NCI-H526 (cell line): ENCODE data around the gene TIMM9.
"Not testable (repeated sequence)": the region's sequence is repeated elsewhere in the genome, so short reads cannot be mapped to it uniquely, and the experiment has no call there.

Experiments used
- DNase-seq, 2 experiments: peaks; one replicate each; lab custom pipeline; 2025; lab: John Stamatoyannopoulos, UW

Gene TIMM9, protein sequence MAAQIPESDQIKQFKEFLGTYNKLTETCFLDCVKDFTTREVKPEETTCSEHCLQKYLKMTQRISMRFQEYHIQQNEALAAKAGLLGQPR

DNA sequence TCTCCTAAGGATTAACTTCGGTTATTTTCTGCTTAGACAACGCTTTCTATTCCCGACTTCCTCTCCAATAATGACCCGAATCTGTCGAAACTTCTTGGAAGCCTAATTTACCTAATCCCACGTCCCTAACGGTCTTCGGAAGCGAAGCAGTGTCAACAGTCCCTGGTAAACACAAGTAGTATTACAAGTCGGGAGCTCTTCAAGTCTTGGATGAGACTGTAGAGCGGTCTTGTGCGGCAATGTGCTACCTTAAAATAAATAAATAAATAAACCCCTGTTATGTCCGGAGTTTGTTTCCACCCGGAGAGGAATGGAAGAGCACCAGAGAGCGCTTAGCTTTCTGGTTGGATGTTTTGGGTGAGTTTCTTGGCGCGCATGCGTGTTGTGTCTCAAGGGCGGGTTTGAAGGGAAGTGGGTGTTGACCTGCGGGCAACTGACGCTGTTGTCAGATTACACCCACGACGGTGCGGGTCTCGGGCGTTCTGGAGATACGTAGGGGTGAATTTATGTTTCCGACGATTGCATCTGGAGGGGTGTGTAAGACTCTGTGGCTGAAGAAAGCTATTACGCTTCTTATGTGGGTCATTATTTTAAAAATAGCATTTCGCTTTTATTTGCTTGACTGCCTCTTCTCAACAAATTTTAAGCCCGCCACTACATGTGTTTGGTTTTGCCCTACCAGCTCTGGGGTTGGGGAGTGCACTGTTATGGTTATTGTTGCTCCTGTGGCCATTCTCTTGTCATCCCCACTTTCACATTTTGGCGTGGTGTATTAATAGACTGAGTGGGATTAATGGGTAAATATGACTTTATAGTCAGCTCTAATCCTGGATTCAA is at the start of gene TIMM9, which contains the start of gene KIAA0586:
TIMM9 (minus strand) TSS at position 251 of the 837 bp plus-strand sequence. CDS start 15,586 bp downstream, outside the sequence.
KIAA0586 (plus strand) TSS at position 439 of the 837 bp plus-strand sequence. CDS start 546 bp downstream, outside the sequence.
- DNase-seq, result peak; percentile 98

DNA sequence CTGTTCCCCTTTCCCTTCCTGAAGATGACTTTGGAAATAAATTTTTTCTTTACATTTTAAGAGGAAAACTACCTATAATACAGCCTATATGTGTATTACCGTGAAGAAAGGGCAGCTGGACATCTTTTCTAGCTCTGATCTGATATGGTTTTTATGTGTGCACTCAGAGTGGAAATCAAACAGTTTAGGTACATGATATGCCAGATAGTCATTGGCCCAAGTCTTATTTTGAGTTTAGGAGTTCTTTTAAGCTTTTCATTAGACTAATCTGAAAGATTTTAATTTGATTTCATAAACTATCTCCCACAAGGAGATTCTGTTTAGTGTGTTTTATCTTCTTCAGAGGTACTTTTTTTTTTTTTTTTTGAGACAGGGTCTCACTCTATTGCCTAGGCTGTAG is 49.0 kb upstream of the TIMM9 start:
- DNase-seq, result no peak

DNA sequence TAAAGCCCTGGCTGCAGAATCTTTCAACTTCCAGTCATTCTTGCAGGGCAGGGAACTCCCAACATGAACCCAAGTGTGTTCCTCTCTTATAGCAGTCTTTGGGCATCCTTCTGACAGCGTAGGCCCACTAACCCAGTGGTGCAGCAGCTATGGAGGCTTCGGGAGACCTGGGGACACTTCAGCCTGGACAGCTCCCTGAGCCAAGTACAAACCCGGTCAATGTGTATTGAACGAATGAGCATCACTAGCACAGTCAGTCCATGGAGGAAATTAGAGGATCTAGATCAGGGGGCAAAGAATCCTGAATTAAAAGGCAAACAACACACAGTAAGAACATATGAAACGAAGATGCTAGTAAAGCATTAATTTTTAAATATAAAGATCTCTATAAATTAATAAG is 42.0 kb upstream of the TIMM9 start:
- DNase-seq, result no peak

DNA sequence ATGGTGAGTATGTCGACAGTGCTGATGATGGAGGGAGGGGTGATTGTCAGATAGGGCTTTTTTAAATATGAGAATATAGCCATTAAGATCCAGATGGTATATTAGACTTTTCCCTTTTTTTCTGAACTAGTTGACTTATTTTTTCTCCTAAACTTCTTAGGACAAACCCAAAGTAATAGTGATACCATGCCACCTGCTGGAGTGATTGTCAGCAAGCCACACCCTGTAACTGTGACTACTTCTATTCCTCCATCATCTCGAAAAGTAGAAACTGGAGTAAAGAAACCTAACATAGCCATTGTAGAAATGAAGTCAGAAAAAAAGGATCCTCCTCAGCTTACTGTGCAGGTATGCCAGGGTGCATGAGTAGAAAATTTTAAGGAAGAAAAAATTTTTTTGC is 40.2 kb upstream of the TIMM9 start:
- DNase-seq, result no peak

DNA sequence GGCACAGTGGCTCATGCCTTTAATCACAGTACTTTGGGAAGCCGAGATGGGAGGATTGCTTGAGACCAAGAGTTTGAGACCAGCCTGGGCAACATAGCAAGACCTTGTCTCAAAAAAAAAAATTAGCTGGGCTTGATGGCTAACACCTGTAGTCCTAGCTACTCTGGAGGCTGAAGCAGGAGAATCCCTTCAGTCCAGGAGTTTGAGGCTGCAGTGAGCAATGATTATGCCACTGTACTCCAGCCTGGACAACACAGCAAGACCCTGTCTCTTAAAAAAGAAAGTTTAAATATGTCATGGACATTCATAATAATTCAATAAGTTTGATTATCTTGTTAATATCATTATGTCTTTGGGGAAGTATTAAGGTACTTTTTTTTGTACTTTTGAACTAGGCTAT is 39.1 kb upstream of the TIMM9 start:
- no peak for DNase-seq

DNA sequence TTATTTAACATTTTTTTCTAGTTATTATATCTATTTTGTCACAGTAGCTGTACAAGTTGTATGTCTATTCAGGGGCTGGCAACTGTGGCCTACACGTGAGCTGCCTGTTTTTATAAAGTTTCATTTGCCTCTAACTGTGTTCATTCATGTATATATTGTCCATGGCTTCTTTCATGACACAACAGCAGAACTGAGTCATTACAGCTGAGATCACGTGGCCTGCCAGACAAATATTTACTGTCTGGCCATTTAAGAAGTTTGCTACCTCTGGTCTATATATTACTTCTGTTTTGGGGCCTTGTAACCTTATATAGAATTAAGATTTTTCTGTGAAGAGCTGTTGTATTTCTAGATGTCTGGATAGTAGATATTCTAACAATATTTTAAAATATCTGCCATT is 38.1 kb upstream of the TIMM9 start:
- DNase-seq, result no peak

DNA sequence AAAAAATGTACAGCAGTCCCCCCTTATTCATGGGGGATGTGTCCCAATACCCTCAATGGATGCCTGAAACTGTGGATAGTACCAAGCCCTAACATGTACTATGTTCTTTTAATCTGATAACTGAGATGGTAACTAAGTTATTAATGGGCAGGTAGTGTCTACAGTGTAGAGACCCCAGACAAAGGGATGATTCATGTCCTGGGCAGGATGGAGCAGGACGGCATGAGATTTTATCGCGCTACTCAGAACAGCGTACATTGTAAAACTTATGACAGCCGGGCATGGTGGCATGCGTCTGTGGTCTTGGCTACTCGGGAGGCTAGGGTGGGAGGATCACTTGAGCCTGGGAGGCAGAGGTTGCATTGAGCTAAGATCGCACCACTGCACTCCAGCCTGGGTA is 37.3 kb upstream of the TIMM9 start:
- DNase-seq, result no peak

DNA sequence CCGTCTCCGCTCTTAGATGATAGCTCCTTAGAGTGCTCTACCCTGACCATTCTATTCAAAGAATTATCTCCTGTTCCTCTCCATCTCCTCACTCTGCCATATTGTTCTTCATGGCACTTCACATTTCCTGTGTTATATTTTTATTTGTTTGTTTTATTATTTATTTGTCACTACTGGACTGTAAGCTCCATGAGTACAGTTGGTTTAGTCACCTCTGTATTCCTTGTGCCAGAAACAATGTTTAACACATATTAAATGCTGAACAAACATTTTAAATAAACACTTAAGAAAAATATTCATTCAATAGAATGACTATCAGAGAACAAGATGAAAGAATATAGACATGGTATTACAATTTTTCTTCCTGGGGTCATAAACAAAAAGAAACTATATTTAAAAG is 35.8 kb upstream of the TIMM9 start:
- DNase-seq, result no peak

DNA sequence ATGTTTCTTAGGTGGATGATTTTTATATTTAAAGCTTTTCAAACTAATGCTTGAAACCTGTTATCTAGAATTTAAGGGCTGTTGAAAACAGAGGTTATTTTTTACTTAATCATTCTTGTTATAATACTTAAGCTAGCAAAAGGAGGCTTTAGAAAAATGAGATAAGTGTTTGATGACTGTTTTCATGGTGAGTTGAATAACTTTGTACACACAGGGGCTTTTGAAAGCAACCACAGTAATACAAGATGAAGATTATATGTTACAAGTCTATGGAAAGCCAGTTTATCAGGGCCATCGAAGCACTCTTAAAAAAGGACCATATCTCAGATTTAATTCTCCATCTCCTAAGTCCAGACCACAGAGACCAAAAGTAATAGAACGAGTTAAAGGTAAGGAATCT is 33.4 kb upstream of the TIMM9 start:
- no peak for DNase-seq

DNA sequence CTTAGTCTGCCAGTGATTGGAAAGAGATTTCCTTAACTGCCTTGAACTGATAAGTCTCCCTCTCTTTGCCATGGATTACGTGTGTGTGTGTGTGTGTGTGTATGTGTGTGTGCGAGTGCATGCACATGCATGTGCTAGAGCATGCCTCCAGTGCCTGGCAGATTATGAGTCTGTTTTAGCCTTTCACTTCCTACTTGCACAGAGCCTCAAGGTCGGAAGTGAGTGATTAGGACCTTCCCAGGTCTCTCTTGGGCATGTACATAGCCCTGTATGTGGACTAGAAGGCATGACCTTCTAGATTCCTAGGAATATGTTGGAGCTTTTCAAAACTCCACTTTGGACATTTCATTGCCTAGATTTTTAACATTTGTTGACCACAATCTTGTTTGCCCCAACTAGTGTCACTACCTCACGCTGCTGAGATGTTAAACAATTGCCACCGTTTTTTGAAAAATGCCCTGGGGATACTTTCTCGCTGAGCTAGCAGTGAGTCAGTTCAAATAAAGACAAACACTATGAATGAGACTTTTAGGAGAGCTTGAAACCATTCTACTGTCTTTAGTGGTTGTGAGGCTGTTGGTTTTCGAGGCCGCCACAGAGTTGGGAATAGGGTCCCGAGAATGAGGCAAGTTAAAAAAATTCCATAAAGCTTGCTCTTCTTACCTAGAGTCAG is 28.4 kb upstream of the TIMM9 start:
- DNase-seq, result no peak

DNA sequence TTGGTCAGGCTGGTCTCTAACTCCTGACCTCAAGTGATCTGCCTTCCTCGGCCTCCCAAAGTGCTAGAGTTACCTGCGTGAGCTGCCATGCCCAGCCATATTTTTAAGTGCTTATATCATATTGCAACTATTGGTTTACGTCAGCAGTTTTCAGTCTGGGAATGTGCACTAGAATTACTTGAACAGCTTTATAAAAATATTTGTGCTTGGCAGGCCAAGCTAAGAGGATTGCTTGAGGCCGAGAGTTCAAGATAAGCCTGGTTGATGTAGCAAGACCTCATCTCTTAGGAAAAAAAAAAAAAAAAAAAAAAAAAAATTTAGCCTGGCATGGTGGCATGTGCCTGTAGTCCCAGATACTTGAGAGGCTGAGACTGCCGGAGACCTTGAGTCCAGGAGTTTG is 17.3 kb upstream of the TIMM9 start:
- no peak for DNase-seq

DNA sequence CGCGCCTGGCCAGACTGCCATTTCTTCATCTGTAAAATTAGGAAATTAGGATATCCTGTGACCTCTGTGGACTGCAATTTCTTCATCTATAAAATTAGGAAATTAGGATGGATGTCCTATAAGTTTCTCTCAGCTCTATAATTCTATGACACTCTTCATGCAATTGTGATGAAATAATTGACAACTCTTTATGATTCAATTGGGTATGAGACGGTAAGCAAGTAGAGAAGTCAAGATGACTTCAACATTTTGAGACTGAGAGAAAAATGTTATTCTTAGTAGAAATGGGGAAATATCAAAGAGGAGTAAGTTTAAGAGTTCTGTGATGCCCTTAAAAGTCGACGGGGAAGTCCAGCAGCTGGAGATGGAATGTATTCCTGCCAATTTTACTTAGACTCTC is 12.1 kb upstream of the TIMM9 start:
- no peak for DNase-seq

DNA sequence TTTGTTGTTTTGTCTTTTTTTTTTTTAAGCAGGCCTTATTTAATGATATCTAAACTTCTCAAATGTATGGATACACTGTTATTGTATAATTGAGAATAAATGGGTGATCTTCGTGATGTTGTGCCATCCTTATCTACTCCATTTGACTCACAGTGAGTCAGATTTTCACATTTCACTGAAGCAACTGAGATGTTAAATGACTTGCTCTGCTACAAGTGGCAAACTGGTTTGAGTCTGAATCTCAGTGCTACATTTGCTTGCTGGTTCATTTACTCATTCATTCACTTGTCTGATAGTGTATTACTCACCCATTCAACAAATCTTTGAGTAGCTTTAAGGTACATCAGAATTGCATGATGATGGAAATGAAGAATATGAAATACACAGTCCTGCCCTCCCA is 2.8 kb upstream of the TIMM9 start:
- DNase-seq, result no peak

DNA sequence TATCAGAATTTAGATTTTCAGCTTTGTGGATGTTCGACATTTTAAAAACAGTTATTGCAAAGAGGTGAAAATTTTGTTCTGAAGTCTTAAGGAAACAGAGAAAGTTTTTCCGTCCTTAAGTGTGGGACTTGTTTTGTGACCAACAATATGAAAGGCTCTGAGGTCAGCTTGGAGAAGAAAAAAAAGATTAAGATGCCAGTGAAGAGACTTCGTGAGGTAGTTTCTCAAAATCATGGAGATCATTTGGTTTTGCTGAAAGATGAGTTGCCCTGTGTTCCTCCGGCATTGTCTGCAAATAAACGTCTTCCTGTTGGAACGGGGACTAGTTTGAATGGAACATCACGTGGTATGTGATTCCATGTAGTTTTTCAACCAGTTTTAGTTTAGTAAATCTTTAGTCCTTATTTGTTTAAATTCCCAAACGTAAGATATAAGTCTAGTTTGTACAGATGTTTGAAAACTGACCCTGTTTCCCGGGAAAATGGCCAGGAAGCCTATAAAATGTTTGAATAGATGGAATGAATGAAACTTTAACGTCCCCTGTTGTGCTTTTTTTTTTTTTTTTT is 870 bp upstream of the TIMM9 start:
- peak; percentile 44 to 56 for DNase-seq

DNA sequence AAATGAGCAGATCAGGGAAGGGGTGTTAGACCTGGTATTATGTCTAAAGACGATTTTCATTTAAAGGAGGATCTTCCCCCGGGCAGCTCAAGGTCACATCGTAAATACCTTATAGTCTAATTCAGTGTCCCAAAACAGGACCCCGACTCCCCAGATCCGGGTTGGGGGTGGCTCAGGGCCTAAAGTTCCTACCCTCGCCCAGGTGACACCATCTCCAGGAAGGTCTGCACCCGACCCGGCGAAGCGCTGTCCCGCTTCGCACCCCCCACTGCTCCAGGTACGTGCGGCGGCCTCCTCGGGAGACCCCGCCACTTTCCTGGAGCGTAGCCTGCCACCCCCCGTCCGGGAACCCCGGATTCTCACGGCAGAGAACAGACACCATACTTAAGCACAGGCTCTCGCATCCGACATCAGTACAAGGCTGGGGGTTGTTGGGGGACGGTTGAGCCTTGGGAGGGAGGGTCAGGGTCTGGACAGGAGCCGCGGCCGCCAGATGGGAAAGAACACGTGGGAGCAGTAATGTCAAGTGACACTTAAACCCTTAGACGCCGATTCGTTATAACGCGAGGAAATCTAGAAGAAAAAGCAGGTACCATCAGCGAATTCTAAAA is 556 bp downstream of the TIMM9 start:
- DNase-seq, result peak; percentile 70 to 80

DNA sequence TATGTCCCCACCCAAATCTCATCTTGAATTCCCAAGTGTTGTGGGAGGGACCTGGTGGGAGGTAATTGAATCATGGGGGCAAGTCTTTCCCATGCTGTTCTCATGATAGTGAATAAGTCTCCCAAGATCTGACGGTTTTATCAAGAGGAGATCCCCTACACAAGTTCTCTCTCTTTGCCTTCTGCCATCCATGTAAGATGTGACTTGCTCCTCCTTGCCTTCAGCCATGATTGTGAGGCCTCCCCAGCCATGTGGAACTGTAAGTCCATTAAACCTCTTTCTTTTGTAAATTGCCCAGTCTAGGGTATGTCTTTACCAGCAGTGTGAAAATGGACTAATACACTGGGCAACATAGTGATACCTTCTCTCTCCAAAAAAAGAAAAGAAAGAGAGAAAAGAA is 10.4 kb downstream of the TIMM9 start:
- DNase-seq, result not testable (repeated sequence)

DNA sequence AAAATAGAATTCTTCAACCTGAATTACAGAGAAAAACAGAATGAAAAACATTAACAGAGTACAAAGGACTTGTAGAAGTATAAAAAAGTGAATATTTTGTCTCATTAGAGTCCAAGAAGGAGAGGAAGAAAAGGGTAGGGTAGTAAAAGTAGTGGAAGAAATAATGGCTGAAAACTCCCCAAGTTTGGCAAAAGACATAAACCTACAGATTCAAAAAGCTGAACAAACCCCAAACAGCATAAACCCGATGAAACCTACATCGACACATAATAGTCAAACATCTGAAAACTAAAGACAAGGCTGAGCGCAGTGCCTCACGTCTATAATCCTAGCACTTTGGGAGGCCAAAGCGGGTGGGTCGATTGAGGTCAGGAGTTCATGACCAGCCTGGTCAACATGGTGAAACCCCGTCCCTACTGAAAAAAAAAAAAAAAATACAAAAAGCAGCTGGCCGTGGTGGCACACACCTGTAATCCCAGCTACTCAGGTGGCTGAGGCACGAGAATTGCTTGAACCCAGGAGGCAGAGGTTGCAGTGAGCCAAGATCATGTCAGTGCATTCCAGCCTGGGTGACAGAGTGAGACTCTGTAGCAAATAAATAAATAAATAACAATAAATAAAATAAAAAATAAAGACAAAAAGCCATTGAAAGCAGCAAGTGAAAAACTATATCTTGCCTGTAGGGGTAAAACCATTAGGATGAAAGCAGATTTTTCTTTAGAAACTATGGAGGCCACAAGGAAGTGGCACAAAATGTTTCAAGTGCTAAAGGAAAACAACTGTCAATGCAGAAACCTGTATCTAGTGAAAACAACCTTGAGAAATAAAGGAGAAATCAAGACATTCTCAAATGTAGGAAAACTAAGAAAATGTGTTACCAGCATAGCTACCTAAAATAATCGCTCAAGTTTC is 11.4 kb downstream of the TIMM9 start:
- no peak for DNase-seq

DNA sequence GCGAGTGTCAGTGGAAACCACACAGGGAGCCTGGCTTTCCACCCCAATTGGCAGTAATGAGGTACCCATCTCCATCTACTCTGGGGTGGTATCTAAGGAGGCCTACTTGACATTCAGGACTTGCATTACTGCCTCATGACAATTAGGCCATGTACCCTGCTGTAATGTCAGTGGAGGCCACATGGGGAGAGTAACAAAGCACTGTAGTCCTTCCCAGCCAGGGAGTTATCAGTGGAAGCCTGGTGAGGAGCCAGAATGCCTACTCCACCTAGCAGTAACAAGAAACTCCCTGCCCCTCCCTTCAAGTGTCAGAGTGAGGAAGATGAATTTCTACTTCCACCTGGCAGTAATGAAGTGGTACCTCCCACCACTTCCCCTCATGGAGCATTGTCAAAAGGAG is 12.5 kb downstream of the TIMM9 start:
- DNase-seq, result no peak

DNA sequence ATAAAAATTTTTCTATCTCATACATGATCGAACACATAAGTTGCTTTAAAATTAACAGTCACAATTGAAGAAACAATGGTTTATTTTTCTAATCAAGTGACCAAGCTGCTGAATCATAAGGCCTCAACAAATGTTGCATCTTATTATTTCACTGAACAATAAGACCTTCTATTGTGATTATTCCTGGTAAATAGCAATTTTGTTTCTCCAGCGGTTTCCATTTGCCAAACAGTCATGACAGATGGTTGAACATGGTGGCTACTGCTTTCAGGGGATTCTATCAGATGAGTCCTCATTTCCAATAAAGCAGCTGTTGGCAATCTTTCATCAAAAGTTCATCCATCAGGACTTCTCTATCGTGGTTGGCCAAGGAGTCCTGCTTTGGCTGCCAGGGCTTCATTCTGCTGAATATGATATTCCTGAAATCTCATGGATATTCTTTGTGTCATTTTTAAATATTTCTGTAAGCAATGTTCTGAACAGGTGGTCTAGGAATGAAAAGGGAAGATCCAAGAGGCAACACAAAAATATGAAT is 18.6 kb downstream of the TIMM9 start:
- DNase-seq, result no peak

DNA sequence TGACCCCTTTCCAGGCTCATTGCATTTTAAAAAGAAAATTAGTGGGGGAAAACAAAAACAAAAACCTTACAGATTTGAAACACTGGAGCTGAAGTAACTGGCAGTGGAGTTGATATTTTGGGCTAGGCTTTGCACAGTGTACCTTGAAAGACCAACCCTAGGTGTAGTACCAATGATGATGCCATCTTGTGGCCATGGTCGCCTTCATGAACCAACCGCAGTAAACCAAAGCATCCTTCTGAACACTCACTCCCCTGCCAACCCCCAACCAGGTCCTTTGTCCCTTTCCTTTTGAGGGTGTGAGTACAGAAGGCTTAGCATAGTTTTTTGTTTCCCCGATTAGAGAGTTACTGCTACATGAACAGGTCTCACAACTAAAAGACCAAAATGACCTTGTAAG is 25.7 kb downstream of the TIMM9 start:
- peak in 1 of 2 experiments; percentile 9 for DNase-seq

DNA sequence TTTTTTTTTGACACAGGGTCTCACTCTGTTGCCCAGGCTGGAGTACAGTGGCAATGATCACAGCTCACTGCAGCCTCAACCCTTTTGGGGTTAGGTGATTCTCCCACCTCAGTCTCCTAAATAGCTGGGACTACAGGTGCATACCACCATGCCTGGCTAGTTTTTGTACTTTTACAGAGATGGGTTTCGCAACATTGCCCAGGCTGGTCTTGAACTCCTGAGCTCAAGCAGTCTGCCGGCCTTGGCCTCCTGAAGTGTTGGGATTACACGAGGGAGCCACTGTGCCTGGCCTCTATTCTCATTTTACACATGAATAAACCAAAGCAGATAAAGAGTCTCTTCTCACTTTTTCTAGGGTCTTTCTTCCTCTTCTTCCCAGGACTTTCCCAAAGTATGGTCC is 28.4 kb downstream of the TIMM9 start:
- no peak for DNase-seq
